ENCODE measurements around the gene ADGRG6. TPM values are rescaled to one million over a fixed set of nuclear protein-coding genes. Genes with fewer than 3 reads are reported as not detected.

Gene ADGRG6
- total and polyA plus RNA-seq, 8 donors, result 1.1 to 102 (median 8.9) TPM

- TF ChIP-seq, protein P1, sequence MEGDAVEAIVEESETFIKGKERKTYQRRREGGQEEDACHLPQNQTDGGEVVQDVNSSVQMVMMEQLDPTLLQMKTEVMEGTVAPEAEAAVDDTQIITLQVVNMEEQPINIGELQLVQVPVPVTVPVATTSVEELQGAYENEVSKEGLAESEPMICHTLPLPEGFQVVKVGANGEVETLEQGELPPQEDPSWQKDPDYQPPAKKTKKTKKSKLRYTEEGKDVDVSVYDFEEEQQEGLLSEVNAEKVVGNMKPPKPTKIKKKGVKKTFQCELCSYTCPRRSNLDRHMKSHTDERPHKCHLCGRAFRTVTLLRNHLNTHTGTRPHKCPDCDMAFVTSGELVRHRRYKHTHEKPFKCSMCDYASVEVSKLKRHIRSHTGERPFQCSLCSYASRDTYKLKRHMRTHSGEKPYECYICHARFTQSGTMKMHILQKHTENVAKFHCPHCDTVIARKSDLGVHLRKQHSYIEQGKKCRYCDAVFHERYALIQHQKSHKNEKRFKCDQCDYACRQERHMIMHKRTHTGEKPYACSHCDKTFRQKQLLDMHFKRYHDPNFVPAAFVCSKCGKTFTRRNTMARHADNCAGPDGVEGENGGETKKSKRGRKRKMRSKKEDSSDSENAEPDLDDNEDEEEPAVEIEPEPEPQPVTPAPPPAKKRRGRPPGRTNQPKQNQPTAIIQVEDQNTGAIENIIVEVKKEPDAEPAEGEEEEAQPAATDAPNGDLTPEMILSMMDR (IDR thresholded peaks at IDR 0.05), result no peak
- no peak for TF ChIP-seq POLR2A (IDR thresholded peaks at IDR 0.05)
- no peak for TF ChIP-seq EP300 (IDR thresholded peaks at IDR 0.05)
- TF ChIP-seq POLR2AphosphoS5 (IDR thresholded peaks at IDR 0.05), result no peak
- Histone ChIP-seq H3K27ac (no peak overlapping the region), H3K9me3 (peaks cover 0 to 8% (median 0%) of the 10 kb centered on the region in 4 donors), H3K27me3 (no peaks in the 10 kb centered on the region), H3K36me3 (no peaks in the 10 kb centered on the region), H3K4me3 (no peak overlapping the region), H3K4me1 (no peaks in the 10 kb centered on the region)
- no peak for DNase-seq
- intact Hi-C loops (cut with DNase I; ENCODE audit: low total_unique reads), result no loop called here
- 92 to 95% (median 94%) methylated on average over 9 of the region's 9 CpGs for WGBS, 5 donors
Observed at GRCh38 chr6:142285235-142286087, 16.3 kb upstream of the ADGRG6 start.

GRCh38 chr6:142286088-142286409 is 15.8 kb upstream of the ADGRG6 start:
- Histone ChIP-seq H3K4me1 (no peaks in the 10 kb centered on the region), H3K4me3 (no peak overlapping the region), H3K36me3 (no peaks in the 10 kb centered on the region), H3K27ac (no peak overlapping the region), H3K27me3 (no peaks in the 10 kb centered on the region), H3K9me3 (peaks cover 0 to 2% (median 0%) of the 10 kb centered on the region in 4 donors)
- intact Hi-C loops (cut with DNase I; ENCODE audit: low total_unique reads), result no loop called here
- 69 to 85% (median 72%) methylated on average over 1 of the region's 1 CpG for WGBS, 5 donors
- TF ChIP-seq, protein P1 (IDR thresholded peaks at IDR 0.05), result no peak
- no peak for TF ChIP-seq POLR2A (IDR thresholded peaks at IDR 0.05)
- no peak for TF ChIP-seq POLR2AphosphoS5 (IDR thresholded peaks at IDR 0.05)
- no peak for TF ChIP-seq EP300 (IDR thresholded peaks at IDR 0.05)
- DNase-seq, result no peak

- no peaks in the 10 kb centered on the region for H3K36me3 ChIP-seq
- 92 to 98% (median 94%) methylated on average over 6 of the region's 6 CpGs for WGBS, 5 donors
- H3K4me1 ChIP-seq, result no peaks in the 10 kb centered on the region
- intact Hi-C loops (cut with DNase I; ENCODE audit: low total_unique reads), result no loop called here
- DNase-seq, result no peak
- H3K4me3 ChIP-seq, result no peak overlapping the region
- no peak overlapping the region for H3K27ac ChIP-seq
- no peaks in the 10 kb centered on the region for H3K9me3 ChIP-seq
- H3K27me3 ChIP-seq, result no peaks in the 10 kb centered on the region
- TF ChIP-seq POLR2AphosphoS5 (IDR thresholded peaks at IDR 0.05) (no peak), POLR2A (IDR thresholded peaks at IDR 0.05) (no peak)
Observed at GRCh38 chr6:142289687-142290086, 12.1 kb upstream of the ADGRG6 start.

GRCh38 chr6:142290851-142291250 is 11.0 kb upstream of the ADGRG6 start:
- 35 to 61% (median 42%) methylated on average over 5 of the region's 5 CpGs for WGBS, 5 donors
- intact Hi-C loops (cut with DNase I; ENCODE audit: low total_unique reads), result no loop called here
- H3K9me3 ChIP-seq, result no peaks in the 10 kb centered on the region

More at GRCh38 chr6:142290851-142291250, 11.0 kb upstream of the ADGRG6 start:
- no peak overlapping the region for H3K4me3 ChIP-seq
- no peaks in the 10 kb centered on the region for H3K27me3 ChIP-seq
- TF ChIP-seq EP300 (IDR thresholded peaks at IDR 0.05), result no peak
- TF ChIP-seq POLR2A (IDR thresholded peaks at IDR 0.05), result no peak
- TF ChIP-seq, protein P1 (IDR thresholded peaks at IDR 0.05), result no peak
- no peak for TF ChIP-seq POLR2AphosphoS5 (IDR thresholded peaks at IDR 0.05)
- H3K36me3 ChIP-seq, result no peaks in the 10 kb centered on the region
- no peak overlapping the region for H3K27ac ChIP-seq
- H3K4me1 ChIP-seq, result no peaks in the 10 kb centered on the region
- no peak for DNase-seq
